GM19023 (cell line): ENCODE data around the gene PARN.
A peak's percentile ranks its signal among the peaks of the same experiment; 100 is the strongest.
"Not testable (repeated sequence)": the region's sequence is repeated elsewhere in the genome, so short reads cannot be mapped to it uniquely, and the experiment has no call there.

ENCODE experiments used
- ATAC-seq: cut with Tn5 transposase; IDR thresholded peaks from one replicate; pipeline ENCODE4 v1.9.1; 2021; ENCODE audit warnings: mild to moderate bottlenecking, moderate library complexity; ENCODE audit not compliant: unreplicated experiment

PARN gene

GRCh38 chr16:14629919-14630619, at the start of gene PARN:
Gene PARN, minus strand, starts transcription at chr16:14630260. Its CDS starts 135 bp downstream, at chr16:14630125.
- ATAC-seq = peak; percentile 42

GRCh38 chr16:14678748-14679497, 48.9 kb upstream of the PARN start:
- ATAC-seq = no peak

GRCh38 chr16:14677627-14678026, 47.6 kb upstream of the PARN start:
- ATAC-seq = no peak

- ATAC-seq = no peak
These were observed 46.6 kb upstream of the PARN start for GRCh38 chr16:14676633-14677032.

- peak; percentile 70 for ATAC-seq
These were observed 42.4 kb upstream of the PARN start for GRCh38 chr16:14672403-14672971.

- ATAC-seq = no peak
These were observed 39.7 kb upstream of the PARN start for GRCh38 chr16:14669776-14670175.

- no peak for ATAC-seq
These were observed 38.6 kb upstream of the PARN start for GRCh38 chr16:14668556-14669223.

- no peak for ATAC-seq
These were observed 37.5 kb upstream of the PARN start for GRCh38 chr16:14667347-14668266.

- ATAC-seq = peak; percentile 84
These were observed 28.0 kb upstream of the PARN start for GRCh38 chr16:14658063-14658462.

- no peak for ATAC-seq
These were observed 22.7 kb upstream of the PARN start for GRCh38 chr16:14652726-14653125.

- ATAC-seq = no peak
These were observed 20.6 kb upstream of the PARN start for GRCh38 chr16:14650629-14651028.

GRCh38 chr16:14649816-14650215, 19.8 kb upstream of the PARN start:
- no peak for ATAC-seq

- no peak for ATAC-seq
These were observed 11.9 kb upstream of the PARN start for GRCh38 chr16:14641926-14642325.

- ATAC-seq = no peak
These were observed 11.1 kb upstream of the PARN start for GRCh38 chr16:14641206-14641605.

GRCh38 chr16:14640538-14640937, 10.5 kb upstream of the PARN start:
- ATAC-seq = no peak

GRCh38 chr16:14636951-14637240, 6.8 kb upstream of the PARN start:
- not testable (repeated sequence) for ATAC-seq

- ATAC-seq = not testable (repeated sequence)
These were observed 6.3 kb upstream of the PARN start for GRCh38 chr16:14636179-14636950.

GRCh38 chr16:14635395-14636165, 5.5 kb upstream of the PARN start:
- ATAC-seq = no peak

GRCh38 chr16:14634389-14634725, 4.3 kb upstream of the PARN start:
- ATAC-seq = no peak
